Adrenal gland (tissue), 5 donors: ENCODE measurements around the gene TM4SF18.
"Not testable (repeated sequence)": the region's sequence is repeated elsewhere in the genome, so short reads cannot be mapped to it uniquely, and the experiment has no call there.

Experiments used
- CTCF ChIP-seq, 6 experiments: fragments of 450-650 bp in 4 of 6; fragments of 200-600 bp in 2 of 6; sonication (generic) in 1 of 6; IDR thresholded peaks; 1 replicate in 5 of 6; 2 replicates in 1 of 6; pipeline versions ENCODE4 v1.5.1 to v1.8.0; 2016 to 2021; ENCODE audit warnings: antibody characterized with exemption in 6 of 6, mild to moderate bottlenecking in 2 of 6, moderate library complexity in 1 of 6
- POLR2A ChIP-seq, 2 donors: fragments of 450-650 bp; IDR thresholded peaks; one replicate each; pipeline ENCODE4 v1.6.1; 2017; ENCODE audit warnings: antibody characterized with exemption in 2 of 2, mild to moderate bottlenecking in 2 of 2, moderate library complexity in 1 of 2
- donor health status: DM: no; HTN: no; CAD: no.

GRCh38 chr3:149380220-149380619 is 46.8 kb upstream of the TM4SF18 start:
- TF ChIP-seq CTCF, POLR2A (IDR thresholded peaks at IDR 0.05): not testable (repeated sequence)
